SH-SY5Y (cell line): ENCODE results near the gene TBRG4.

ENCODE experiments used
- GATA2 ChIP-seq: IDR thresholded peaks from 2 replicates; pipeline ENCODE4 v1.6.1; 2011; ENCODE audit warnings: mild to moderate bottlenecking, low read depth, low read length
- GATA3 ChIP-seq: IDR thresholded peaks from 2 replicates; pipeline ENCODE4 v1.6.1; 2011; ENCODE audit warnings: low read depth, mild to moderate bottlenecking, low read length, moderate library complexity

TBRG4 gene

DNA sequence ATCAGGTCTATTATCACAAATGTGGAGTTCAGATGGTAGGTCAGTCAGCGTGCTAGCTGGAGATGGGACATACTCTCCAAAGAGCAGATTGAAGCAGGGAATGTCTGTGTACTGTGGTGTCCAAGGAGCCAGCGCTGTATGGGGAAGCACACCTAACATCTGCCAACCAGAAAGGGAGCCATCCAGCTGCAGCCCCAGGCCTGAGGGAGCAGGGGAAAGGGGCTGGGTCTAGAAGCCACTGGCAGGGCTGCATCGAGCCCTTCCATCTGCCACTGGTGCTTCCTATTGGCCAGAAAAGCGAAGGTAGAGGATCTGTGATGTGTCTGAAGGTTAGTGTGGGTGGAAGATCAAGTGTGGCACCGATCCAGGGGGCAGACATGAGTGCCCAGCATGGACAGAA lies 38.1 kb upstream of the TBRG4 start:
- TF ChIP-seq GATA2 = no peak
- no peak for TF ChIP-seq GATA3

GRCh38 chr7:45148653-45148973 lies 37.1 kb upstream of the TBRG4 start:
- no peak for TF ChIP-seq GATA2
- TF ChIP-seq GATA3 = no peak

DNA sequence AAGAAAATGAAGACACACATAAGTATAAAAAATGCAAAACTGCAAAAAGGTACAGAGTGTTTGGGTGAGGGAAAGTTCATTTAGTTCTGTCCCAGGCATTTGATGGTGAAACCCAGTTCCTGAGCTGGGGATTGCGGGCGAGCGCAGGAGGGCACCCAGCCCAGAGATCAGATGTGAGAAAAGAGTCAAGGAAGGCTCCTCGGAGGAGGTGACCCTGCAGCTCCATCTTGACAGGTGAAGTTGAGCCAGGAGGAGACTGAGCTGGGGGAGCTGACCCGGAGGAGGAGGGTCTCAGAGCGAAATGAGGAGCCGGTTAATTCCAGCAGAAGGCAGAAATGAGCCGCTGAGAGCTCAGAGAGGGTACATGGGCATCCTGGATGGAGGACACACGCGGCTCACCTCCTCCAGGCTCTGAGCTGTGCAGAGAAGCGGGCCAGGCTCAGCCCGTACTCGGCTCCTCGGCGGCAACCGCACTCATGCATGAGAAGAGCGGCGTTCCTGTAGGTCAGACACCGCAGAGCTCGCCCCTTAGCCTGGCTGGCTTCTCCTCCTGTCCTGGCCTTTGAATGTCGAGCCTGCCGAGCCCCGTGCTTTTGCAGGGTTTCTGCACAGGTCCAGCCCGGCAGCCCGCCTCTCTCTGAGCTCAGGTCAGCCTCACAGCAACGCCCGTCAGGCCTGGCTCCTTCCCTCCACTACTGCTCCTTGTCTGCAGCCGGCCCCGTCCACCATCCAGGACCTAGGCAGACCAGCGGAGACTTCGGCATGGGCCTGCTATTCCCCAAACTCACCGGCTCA lies 36.6 kb upstream of the TBRG4 start:
- no peak for TF ChIP-seq GATA3
- TF ChIP-seq GATA2 = no peak

- no peak for TF ChIP-seq GATA2
- no peak for TF ChIP-seq GATA3
Observed at GRCh38 chr7:45146531-45147379, 35.3 kb upstream of the TBRG4 start.

DNA sequence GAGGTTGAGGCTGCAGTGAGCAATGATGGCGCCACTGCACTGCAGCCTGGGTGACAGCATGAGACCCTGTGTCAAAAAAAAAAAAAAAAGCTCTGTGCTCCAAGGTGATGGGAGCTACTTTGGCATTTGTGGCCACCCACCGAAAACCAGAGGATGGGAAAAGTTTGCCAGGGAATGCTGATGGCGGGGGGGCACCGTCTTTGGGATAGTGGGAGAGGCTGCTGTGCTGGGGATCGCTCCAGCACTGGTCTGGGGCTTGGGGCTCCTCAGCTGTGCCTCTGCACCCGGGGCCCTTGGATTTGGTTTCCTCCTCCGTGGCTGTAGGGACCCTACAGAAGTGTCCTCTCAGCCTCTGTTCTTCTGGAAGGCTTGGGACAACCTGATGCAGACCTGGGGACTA lies 34.4 kb upstream of the TBRG4 start:
- no peak for TF ChIP-seq GATA2
- no peak for TF ChIP-seq GATA3

DNA sequence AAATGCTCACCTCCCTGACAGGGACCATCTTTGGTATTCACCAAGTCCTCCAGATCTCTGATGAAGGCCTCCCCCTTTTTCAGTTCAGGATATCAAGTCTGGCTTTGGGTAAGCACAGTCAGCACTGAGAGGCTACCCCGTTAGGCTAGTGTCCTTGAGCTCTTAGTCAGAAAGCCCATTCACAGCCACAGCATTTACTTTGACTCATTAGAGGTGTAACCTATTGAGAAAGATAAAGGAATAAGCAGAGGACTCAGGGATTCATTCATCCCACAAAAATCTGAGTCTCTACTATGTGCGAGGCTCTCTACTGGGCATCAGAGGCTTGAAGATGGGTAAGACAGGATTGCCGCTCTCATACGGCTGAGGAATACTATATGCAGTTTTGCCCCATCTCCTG lies 32.1 kb upstream of the TBRG4 start:
- no peak for TF ChIP-seq GATA3

GRCh38 chr7:45140827-45141226 lies 29.3 kb upstream of the TBRG4 start:
- no peak for TF ChIP-seq GATA2
- TF ChIP-seq GATA3 = no peak

DNA sequence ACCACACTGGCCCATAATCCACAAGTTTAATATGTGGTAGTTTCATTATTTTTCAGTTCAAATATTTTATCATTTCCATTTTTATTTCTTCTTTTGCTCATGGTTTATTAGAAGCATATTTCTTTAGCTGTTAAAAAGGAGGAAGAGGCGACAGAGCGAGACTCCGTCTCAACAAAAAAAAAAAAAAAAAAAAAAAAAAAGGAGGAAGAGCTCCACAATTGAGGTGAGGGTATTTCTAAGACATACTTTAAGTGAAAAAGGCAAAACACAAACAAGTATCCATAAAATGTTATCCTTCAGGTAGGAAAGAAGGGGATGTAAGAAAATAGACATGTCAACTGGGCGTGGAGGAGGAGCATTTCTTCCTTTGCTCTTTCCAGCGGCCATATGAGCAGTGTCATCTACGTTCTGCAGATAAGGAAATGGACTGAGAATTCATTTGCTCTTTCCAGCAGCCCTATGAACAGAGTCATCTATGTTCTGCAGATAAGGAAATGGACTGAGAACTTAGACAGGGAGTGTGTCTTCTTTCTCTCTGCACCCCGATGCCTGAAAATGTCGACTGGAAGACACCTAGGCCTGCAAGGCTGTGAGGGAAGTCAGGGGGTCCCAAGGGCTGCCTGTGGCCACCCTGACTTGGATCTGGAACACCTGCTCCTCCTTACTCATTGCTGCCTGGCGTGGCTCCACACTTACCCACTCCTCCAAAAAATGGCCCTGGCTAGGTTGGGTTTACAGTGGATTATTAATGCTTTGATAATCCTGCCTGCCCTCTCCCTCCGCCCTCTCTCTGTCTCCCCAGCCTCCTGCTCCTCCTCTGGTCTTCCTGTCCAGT lies 27.2 kb upstream of the TBRG4 start:
- TF ChIP-seq GATA2 = no peak
- no peak for TF ChIP-seq GATA3

- TF ChIP-seq GATA3 (no peak), GATA2 (no peak)
Observed at GRCh38 chr7:45136106-45137060, 24.9 kb upstream of the TBRG4 start.

- no peak for TF ChIP-seq GATA3
- no peak for TF ChIP-seq GATA2
Observed at GRCh38 chr7:45133877-45134276, 22.4 kb upstream of the TBRG4 start.

GRCh38 chr7:45133352-45133751 lies 21.9 kb upstream of the TBRG4 start:
- TF ChIP-seq GATA3 (no peak), GATA2 (no peak)

DNA sequence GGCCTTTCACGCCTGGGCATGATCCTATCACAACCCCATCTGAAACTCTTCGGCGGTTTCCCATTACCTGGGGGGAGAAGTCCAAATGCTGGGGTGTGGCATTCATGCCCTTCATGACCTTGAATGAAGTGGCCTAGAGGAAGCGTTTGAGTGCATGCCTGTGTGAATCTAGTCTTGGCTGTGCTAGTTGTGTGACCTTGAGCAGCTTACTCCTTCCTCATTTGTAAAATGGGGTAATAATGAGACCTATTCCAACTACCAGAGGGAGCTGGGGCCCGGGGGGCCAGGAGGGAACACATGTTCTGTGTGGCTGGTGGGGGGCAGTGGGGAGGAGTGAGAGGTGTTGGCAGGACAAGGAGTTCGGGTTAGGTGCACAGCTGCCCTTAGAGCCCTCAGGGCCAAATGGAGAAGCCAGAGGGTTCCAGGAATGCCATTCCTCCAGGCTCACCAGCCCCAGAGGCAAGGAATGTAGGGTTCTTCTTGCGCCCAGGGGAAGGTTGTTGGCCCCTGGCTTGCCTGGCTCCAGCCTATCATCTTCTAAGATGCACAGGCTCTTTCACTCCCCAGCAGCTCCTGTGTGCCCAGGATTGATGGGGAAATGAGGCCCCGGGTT lies 21.3 kb upstream of the TBRG4 start:
- TF ChIP-seq GATA3 = no peak
- no peak for TF ChIP-seq GATA2

DNA sequence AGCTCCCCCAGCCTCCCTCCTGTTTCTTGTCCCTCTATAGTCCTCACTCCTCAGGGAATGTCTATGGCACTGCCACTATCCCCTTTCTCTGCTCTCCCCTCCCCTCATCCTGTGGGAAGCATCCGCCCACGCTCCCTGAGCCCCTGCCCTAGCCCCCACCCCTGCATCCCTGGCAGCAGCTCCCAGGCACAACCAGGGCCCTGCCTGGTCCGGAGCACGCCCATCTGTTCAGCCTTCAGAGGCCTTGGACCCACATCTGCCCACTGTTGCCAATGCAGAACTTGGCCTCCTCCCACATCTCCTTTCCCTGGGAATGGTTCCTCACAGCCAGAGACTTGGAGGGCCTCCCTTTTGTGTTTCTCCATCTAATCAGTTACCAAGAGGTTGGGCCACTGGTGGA lies 20.4 kb upstream of the TBRG4 start:
- TF ChIP-seq GATA3 (no peak), GATA2 (no peak)
